ENCODE data around the gene JMY. TPM values are rescaled to one million over a fixed set of nuclear protein-coding genes. Genes with fewer than 3 reads are reported as not detected.

Gene JMY
- total RNA-seq, 1 experiment from 2014 or later = 19.3 TPM

- CTCF ChIA-PET = interaction anchor here (0.9 kb wide), 1 partner anchor 201 kb away, joined by 3 read pairs; no protein-coding TSS in a partner anchor
- TF ChIP-seq CTCF (IDR thresholded peaks at IDR 0.05; ENCODE audit: unreplicated experiment) = no peak
- Mint-ChIP-seq H3K27me3 (ENCODE audit: insufficient read depth, unreplicated experiment) (no peaks in the 10 kb centered on the region), H3K4me1 (ENCODE audit: insufficient read depth, unreplicated experiment) (no peaks in the 10 kb centered on the region), H3K9me3 (ENCODE audit: unreplicated experiment) (peaks cover 7% of the 10 kb centered on the region), H3K27ac (ENCODE audit: low read depth, unreplicated experiment) (no peak overlapping the region), H3K36me3 (ENCODE audit: insufficient read depth, unreplicated experiment) (peaks cover 18% of the 10 kb centered on the region), H3K4me3 (ENCODE audit: unreplicated experiment) (no peak overlapping the region)
- intact Hi-C loops (cut with micrococcal nuclease) = no loop called here
- POLR2A ChIA-PET = no interaction called here
- no peak for DNase-seq (ENCODE audit: unreplicated experiment)
- BruUV-seq (replicated peaks) = no TSS peak
These were observed 98.1 kb downstream of the JMY start for GRCh38 chr5:79333852-79334557.

GRCh38 chr5:79346420-79346824 lies 110.5 kb downstream of the JMY start:
- peak; percentile 52 for DNase-seq (ENCODE audit: unreplicated experiment)
- intact Hi-C loops (cut with micrococcal nuclease) = no loop called here
- ChIA-PET POLR2A (no interaction called here), CTCF (interaction anchor here (0.6 kb wide), 2 partner anchors 27 to 130 kb away, joined by 3 to 4 read pairs; no protein-coding TSS in a partner anchor)
- H3K27me3 Mint-ChIP-seq (ENCODE audit: insufficient read depth, unreplicated experiment) = no peaks in the 10 kb centered on the region
- no TSS peak for BruUV-seq (replicated peaks)
- no peaks in the 10 kb centered on the region for H3K9me3 Mint-ChIP-seq (ENCODE audit: unreplicated experiment)
- no peaks in the 10 kb centered on the region for H3K36me3 Mint-ChIP-seq (ENCODE audit: insufficient read depth, unreplicated experiment)
- TF ChIP-seq CTCF (IDR thresholded peaks at IDR 0.05; ENCODE audit: unreplicated experiment) = no peak
- no peaks in the 10 kb centered on the region for H3K4me1 Mint-ChIP-seq (ENCODE audit: insufficient read depth, unreplicated experiment)
- no peak overlapping the region for H3K4me3 Mint-ChIP-seq (ENCODE audit: unreplicated experiment)
- H3K27ac Mint-ChIP-seq (ENCODE audit: low read depth, unreplicated experiment) = no peak overlapping the region

GRCh38 chr5:79349047-79349446 lies 113.1 kb downstream of the JMY start:
- H3K9me3 Mint-ChIP-seq (ENCODE audit: unreplicated experiment) = no peaks in the 10 kb centered on the region
- H3K27me3 Mint-ChIP-seq (ENCODE audit: insufficient read depth, unreplicated experiment) = no peaks in the 10 kb centered on the region
- H3K4me3 Mint-ChIP-seq (ENCODE audit: unreplicated experiment) = no peak overlapping the region
- H3K36me3 Mint-ChIP-seq (ENCODE audit: insufficient read depth, unreplicated experiment) = no peaks in the 10 kb centered on the region
- intact Hi-C loops (cut with micrococcal nuclease) = no loop called here
- TF ChIP-seq CTCF (IDR thresholded peaks at IDR 0.05; ENCODE audit: unreplicated experiment) = no peak
- no peak for DNase-seq (ENCODE audit: unreplicated experiment)
- ChIA-PET CTCF (interaction anchor here (0.7 kb wide), 1 partner anchor 29 kb away, joined by 4 read pairs; no protein-coding TSS in a partner anchor), POLR2A (interaction anchor here (0.6 kb wide), 1 partner anchor 468 kb away, joined by 3 read pairs; no protein-coding TSS in a partner anchor)
- no TSS peak for BruUV-seq (replicated peaks)
- H3K27ac Mint-ChIP-seq (ENCODE audit: low read depth, unreplicated experiment) = no peak overlapping the region
- no peaks in the 10 kb centered on the region for H3K4me1 Mint-ChIP-seq (ENCODE audit: insufficient read depth, unreplicated experiment)

- Mint-ChIP-seq H3K36me3 (ENCODE audit: insufficient read depth, unreplicated experiment) (no peaks in the 10 kb centered on the region), H3K27ac (ENCODE audit: low read depth, unreplicated experiment) (no peak overlapping the region), H3K9me3 (ENCODE audit: unreplicated experiment) (no peaks in the 10 kb centered on the region), H3K4me3 (ENCODE audit: unreplicated experiment) (no peak overlapping the region), H3K4me1 (ENCODE audit: insufficient read depth, unreplicated experiment) (no peaks in the 10 kb centered on the region), H3K27me3 (ENCODE audit: insufficient read depth, unreplicated experiment) (no peaks in the 10 kb centered on the region)
- no TSS peak for BruUV-seq (replicated peaks)
- intact Hi-C loops (cut with micrococcal nuclease) = no loop called here
- no peak for TF ChIP-seq CTCF (IDR thresholded peaks at IDR 0.05; ENCODE audit: unreplicated experiment)
- DNase-seq (ENCODE audit: unreplicated experiment) = no peak
- CTCF ChIA-PET = no interaction called here
- POLR2A ChIA-PET = interaction anchor here (0.5 kb wide), 1 partner anchor 215 kb away, joined by 3 read pairs; no protein-coding TSS in a partner anchor
These were observed 114.0 kb downstream of the JMY start for GRCh38 chr5:79349881-79350280.
